GM18502 (cell line): ENCODE measurements around the gene TNFRSF1B.

Experiments used
- ATAC-seq: cut with Tn5 transposase; IDR thresholded peaks from one replicate; pipeline ENCODE4 v1.9.1; 2021; ENCODE audit warnings: mild to moderate bottlenecking; ENCODE audit not compliant: unreplicated experiment, poor library complexity

The TNFRSF1B gene

DNA sequence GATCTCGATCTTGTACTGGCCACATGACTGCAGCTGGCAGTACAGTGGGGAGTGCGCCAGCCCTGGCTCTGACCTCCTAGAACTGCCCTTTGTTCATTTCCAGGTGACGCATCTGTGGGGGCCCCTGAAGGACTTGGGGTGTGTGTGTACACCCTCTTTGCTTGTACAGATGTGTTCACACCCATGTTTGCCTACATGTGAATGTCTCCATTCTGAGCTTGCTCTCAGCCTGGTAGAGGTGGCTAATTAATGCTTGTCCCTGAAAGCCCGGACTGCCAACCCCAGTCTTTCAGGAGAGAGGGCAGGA is 19.8 kb downstream of the TNFRSF1B start:
- no peak for ATAC-seq

DNA sequence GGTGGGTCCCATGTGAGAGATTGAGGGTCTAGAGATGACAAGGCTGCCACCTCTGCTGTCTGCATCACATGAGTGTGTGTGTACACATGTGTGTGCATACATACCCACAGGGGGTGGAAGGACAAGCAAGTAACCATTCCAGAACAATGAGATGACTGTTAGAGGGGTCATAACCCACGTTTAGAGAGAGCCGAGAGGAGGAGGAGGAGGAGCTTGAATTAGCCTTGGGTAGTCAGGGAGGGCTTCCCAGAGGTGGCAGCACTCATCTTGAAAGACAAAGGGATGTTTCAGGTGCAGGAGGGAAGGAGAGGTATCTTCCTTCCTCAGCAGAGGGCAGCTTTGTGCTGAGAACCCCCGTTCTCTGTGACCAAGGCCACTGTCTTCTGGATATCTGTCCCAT is 21.3 kb downstream of the TNFRSF1B start:
- no peak for ATAC-seq

DNA sequence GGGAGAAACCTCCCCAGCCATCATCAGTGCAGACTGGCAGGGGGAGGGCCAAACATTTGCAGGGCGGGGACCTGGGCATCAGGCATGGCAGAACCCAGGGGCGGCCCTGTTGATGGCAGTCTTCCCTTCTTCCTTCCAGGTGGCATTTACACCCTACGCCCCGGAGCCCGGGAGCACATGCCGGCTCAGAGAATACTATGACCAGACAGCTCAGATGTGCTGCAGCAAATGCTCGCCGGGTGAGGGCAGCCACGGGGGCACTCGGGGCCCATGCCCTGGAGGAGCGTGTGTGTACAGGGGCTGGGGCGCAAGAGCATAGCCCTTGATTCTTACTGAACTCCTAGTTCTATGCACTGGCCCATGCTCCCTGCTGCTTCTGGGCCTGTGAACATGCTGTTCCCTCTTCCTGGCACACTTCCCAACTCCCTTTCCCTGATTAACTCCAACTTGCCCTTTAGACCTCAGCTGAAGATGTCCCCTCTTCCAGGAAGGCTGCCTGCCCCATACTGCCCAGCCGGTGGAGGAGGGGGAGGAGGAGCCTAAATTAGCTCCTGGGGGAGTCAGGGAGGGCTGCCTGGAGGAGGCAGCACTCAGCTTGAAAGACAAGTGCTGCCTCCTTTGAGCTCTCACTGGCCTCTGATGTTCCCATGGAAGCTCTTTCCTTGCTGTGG is 22.0 kb downstream of the TNFRSF1B start:
- no peak for ATAC-seq

DNA sequence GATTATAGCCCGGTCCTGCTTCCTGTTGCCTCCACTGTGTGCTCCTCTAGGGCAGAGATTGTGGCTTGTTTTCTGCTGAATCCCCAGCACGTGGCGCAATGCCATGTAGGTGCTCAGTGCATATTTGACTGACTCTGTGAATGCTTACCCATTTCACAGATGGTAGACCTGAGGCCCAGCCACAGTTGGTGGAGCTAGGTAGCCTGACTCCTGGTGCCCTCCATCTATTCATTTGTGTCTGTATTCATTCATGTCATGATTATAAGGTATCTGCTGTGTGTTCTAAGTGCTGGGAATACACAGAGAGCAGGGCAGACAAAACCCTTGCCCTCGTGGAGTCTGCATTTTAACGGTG is 22.5 kb downstream of the TNFRSF1B start:
- ATAC-seq, result no peak

DNA sequence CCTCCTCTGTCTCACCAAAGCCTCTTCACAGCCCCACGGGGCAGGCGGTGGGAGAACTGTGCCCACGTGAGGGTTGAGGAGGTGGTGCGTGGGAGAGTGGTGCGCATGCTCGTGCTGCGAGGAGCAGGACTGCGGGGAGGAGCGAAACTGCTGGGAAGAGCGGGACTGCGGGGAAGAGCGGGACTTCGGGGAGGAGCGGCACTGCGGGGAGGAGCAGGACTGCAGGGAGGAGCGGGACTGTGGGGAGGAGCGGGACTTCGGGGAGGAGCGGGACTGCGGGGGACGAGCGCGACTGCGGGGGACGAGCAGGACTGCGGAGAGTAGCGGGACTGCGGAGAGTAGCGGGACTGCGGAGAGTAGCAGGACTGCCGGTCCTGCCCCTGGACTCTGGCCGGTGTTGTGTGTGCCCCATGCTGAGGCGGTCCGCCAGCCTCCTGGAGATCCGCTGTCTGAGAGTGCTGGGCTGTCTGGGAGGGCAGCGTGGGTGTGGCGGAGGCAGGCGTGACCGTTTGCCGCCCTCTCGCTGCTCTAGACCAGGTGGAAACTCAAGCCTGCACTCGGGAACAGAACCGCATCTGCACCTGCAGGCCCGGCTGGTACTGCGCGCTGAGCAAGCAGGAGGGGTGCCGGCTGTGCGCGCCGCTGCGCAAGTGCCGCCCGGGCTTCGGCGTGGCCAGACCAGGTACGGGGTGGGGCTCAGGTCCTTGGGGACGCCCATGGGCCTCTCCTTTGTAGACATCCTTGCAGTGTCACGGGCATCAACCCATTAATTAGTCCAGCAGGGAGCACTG is 24.6 kb downstream of the TNFRSF1B start:
- no peak for ATAC-seq

DNA sequence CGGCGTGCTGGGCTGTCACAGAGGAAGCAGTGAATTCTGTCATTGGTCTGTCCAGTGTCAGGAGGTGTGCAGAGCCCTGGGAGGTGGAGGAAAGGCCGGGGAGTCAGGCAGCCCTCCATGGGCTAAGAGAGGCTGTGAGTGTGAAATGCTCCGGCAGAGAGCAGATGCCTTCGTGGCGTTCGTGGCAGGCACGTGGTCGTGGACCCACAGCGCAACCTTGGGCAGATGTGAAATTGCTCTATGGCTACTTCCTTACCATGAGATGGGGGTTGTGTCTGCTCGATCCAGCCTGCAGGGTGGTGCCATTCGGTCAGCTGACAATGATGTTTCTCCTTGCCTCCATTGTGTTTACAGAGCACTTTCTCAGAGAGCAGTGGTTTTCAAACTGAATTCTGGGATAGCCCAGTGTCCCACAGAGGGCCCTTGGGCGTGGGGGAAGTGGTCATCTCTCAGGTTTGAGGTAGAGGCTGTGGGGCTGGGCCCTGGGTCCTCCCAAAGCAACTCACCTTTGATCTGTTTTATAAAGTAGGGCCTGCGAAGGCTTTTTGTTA is 27.9 kb downstream of the TNFRSF1B start:
- no peak for ATAC-seq

DNA sequence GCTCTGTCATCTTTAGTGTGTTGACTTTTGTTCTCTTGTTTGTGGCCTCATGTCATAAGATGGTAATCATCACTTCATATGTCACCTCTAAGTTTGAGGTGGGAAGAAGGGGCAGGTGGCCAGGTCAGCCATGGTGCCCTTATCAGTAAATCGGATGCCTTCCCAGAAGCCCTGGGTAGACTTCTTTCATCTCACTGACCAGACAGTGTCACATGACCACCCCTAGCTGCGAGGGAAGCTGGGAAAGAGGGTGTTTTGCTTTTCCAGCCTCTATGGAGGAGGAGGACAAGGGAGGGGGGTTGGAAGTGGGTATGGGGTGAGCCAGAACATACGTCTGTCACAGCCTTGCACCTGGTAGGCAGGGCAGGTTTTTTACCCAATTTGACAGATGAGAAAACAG is 28.6 kb downstream of the TNFRSF1B start:
- ATAC-seq, result no peak

DNA sequence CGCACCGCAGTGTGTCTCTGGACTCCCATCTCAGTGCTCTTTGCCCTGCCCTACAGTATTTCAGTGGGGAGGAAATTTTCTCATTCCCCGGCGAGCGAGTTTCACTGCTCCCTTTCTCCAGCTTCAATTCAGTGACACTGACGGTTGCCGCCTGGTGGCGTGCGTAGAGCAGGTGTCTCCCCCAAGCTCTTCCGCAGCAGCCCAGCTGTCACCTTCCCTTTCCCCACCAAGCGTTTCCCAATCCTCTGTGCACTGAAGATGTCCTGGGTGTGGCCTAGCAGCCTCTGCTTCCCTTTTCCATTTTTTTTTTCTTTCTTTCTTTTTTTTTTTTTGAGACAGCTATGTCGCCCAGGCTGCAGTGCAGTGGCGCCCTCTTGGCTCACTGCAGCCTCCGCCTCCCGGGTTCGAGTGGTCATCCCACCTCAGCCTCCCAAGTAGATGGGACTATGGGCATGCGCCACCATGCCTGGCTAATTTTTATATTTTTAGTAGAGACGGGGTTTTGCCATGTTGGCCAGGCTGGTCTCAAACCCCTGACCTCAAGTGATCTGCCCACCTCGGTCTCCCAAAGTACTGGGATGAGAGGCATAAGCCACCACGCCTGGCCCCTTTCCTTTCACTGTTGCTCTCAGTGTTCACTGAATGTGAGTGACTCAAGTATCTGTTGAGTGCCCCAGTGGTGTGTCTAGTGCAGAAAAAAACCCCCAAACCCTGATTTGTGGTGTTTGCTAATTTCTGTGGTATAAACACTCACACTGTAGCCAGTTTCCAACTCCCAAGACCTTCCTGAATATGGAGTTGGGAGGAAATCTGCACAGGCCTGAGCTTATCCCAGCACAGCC is 30.1 kb downstream of the TNFRSF1B start:
- ATAC-seq, result no peak

DNA sequence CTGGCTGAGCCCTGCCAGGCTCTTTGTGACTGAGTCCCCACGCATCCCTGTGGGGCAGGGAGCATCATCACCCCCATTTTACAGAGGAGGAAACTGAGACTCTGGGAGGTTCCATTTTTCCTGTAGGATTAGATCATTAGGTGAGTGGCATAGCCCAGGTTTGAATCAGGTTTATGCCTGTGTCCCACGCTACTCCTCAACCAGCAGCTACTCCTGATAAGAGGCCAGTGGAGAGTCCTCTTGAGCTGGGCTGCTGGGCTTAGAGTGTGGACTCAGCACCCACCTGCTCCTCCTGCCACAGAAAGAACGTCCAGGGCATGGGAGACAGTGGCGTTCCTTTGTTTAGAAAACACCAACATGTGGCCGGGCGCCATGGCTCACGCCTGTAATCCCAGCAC is 30.7 kb downstream of the TNFRSF1B start:
- ATAC-seq, result no peak

DNA sequence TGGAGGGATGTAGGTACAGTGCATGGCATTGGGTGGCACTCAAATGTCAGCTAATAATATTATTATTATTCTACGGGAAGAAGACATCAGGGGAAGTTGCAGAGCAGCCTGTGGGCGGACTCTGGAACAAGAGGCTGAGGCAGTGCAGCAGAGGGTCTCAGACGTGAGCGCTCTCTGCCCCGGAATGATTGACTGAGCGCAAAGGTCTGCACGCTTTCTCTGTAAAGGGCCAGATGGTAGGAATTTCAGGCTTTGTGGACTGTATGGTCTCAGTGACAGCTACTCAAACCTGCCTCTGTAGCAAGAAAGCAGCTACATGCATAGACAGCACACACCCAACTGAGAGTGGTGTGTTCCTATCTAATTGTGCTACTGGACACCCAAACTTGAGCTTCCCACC is 33.4 kb downstream of the TNFRSF1B start:
- ATAC-seq, result no peak

DNA sequence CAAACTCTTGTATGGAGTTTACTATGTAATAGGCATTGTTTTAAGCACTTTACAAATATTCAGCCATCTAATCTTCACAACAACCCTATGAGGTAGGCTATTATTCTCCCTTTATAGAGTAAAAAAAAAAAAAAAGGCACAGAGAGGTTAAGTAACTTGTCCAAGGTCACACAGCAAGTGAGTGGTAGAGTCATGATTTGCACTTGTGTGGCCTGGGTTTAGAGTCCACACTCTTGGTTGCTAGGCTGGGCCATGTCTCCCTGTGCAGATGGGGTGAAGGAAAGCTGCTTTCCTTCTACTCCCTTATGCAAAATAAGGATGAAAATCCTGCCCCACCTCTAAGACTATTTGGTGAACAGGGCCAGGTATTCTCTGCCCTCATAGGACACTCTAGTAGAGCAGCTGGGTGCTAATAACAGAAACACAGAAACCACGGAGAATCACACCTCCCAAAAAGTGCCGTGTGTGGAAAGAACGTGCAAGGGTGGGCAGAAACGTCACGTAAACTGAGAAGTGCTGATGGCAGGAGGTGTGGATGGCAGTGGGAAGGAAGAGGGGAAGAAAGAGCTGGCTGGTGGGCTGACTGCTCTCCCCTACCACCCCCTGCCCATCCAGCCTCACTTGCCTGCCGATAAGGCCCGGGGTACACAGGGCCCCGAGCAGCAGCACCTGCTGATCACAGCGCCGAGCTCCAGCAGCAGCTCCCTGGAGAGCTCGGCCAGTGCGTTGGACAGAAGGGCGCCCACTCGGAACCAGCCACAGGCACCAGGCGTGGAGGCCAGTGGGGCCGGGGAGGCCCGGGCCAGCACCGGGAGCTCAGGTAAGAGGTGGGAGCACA is 34.8 kb downstream of the TNFRSF1B start:
- no peak for ATAC-seq

DNA sequence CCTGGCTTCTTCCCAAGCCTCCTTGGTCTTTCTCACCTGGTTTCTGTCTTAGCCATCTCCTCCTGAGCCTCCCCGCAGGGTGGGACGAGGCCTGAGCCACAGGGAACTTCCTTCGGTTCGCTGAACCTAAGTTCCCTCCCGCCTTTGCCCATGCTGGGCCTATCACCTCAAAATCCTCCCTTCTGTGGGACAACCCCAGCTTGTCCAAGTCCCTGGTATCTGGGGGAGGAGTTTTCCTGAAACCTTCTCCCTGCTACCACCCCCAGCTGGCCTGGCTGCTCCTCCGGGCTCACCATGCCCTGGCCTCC is 35.4 kb downstream of the TNFRSF1B start:
- ATAC-seq, result no peak

DNA sequence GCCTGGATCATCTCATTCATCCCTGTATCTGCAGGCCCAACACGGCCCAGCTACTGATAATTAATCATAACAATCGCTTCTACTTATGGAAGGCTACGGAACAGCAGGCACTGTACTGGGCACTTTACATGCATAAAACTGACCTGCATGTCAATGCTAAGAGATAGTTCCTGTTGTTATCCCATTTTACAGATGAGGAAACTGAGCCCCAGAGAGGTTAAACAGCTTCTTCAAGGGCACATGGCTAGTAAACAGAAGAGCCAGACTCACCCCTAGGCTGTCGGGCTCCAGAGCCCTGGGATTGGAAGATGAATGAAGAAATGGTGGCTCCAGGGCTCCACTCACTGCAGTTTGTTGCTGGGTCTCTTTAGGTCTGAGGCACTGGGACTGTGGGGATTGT is 35.8 kb downstream of the TNFRSF1B start:
- ATAC-seq, result no peak

DNA sequence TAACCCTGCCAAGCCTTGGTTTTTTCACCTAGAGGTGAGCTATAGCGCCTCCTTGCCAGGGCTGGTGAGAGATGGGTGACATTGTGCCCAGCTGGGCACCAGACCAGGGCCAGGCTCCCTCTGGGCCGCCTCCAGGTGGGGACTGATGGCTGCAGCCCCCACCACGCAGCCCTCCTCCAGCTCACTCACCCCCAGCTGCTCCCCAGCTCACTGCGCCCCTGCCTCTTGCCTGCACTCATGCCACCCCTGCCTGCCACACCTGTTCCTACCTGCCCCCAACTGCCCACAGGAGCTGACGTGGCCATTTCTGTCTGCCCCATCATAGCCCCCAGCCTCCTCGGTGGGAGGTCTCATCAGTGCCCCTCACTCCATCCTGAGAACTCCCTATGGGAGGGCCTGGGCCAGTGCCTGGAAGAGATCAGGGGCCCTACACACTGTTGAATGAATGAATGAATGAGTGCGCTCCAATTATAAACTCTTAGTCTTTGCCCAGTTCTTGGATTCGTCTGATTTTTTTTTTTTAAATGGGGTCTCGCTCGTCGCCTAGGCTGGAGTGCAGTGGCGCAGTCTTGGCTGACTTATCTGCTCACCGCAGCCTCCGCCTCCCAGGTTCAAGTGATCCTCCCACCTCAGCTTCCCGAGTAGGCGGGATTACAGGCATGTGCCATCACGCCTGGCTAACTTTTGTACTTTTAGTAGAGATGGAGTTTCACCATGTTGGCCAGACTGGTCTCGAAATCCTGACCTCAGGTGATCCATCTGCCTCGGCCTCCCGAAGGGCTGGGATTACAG is 36.6 kb downstream of the TNFRSF1B start:
- no peak for ATAC-seq

DNA sequence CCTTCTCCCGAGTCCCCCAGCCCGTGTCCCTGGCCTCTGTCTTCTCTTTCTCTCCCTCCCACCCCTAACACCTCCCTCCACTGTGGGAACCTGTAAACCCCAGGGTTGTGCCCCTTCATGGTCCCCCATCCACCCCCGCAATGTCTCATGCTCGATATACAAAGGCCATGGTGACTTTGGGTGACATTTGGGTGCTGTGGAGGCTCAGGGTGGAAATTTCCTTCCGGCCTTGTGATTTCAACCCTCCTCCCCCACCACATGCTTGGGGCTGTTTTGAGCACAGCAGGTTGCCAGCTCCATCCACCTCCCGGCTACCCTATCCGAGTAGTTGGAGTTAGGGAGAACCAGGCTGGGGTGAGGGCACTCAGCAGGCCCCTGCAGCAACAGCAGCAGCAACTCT is 37.3 kb downstream of the TNFRSF1B start:
- no peak for ATAC-seq

DNA sequence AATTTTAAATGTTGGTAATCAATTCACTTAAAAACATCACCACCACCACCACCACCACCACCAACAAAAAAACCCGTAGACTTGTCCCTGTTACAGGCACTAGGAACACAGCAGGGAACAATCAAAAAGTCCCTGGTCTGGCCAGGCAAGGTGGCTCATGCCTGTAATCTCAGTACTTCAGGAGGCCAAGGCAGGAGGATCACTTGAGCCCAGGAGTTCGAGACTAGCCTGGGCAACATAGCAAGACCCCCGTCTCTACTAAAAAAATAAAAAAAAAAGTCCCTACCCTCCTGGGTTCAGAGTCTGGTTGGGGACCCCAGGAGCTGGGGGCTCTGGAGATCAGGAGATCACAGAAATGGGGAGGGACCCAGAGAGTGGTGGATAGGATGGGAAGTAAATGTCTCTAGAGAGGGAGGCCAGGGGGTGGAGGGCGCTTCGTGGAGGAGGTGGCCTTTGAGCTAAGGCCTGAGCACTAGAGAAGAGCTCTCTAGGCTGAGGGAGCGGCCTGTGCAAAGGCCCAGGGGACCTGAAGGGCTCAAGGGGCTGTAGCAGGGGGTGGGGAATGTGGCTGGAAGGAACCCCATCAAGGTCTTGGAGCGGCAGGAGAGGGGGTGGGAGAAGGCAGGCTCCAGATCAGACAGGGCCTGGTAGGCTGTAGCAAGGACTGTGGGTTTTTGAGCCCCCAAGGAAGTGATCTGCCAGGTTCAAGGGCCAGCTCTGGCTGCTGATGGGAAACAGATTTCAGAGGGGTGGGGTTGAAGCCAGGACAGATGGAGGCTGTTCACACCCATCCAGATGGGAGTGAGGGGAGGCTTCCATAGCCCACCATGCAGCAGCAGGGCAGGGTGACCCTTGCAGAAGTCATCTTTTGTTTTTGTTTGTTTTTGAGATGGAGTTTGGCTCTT is 38.2 kb downstream of the TNFRSF1B start:
- no peak for ATAC-seq

DNA sequence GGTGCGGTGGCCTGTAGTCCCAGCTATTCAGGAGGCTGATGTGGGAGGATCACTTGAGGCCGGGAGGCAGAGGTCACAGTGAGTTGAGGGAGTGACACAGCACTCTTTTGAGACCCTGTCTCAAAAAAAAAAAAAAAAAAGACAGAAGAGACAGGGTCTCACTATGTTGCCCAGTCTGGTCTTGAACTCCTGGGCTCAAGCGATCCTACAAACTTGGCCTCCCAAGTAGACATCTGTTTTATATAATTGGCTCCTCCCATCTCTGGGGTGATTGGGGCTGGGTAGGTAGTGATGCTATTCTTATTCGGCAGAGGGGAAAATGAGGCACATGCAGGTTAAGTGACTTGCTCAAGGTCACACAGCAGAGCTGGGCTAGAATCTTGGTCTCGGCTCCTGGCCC is 39.4 kb downstream of the TNFRSF1B start:
- no peak for ATAC-seq

DNA sequence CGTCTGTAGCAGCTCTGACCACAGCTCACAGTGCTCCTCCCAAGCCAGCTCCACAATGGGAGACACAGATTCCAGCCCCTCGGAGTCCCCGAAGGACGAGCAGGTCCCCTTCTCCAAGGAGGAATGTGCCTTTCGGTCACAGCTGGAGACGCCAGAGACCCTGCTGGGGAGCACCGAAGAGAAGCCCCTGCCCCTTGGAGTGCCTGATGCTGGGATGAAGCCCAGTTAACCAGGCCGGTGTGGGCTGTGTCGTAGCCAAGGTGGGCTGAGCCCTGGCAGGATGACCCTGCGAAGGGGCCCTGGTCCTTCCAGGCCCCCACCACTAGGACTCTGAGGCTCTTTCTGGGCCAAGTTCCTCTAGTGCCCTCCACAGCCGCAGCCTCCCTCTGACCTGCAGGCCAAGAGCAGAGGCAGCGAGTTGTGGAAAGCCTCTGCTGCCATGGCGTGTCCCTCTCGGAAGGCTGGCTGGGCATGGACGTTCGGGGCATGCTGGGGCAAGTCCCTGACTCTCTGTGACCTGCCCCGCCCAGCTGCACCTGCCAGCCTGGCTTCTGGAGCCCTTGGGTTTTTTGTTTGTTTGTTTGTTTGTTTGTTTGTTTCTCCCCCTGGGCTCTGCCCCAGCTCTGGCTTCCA is 40.1 kb downstream of the TNFRSF1B start:
- no peak for ATAC-seq
